ENCODE data around the gene DHCR24. TPM values are rescaled to one million over a fixed set of nuclear protein-coding genes. Genes with fewer than 3 reads are reported as not detected.

The DHCR24 gene
- total RNA-seq, 1 donor from 2014 or later = 9.9 TPM

DNA sequence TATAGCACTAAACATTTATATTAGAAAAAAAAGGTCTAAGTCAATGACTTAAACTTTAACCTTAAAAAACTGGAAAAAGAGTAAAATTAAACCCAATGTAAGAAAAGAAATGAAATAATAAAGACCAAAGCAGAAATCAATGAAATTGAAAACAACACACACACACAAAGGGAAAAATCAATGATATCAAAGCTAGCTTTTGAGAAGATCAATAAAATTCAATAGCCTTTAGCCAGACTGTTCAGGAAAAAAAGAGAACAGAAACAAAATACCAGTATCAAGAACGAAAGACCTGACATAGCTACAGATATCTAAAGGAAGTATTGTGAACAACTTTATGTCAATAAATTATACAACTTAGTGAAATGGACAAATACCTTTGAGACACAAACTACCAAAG, 7.1 kb downstream of the DHCR24 start:
- Histone ChIP-seq H3K4me1 (ENCODE audit: control insufficient read depth in 3 of 3, insufficient read depth in 3 of 3, low read length in 3 of 3) (peaks cover 4 to 23% (median 23%) of the 10 kb centered on the region in 3 donors), H3K9me3 (ENCODE audit: control insufficient read depth in 3 of 3, low read length in 3 of 3) (no peaks in the 10 kb centered on the region), H3K4me3 (ENCODE audit: low read length in 3 of 3) (no peak overlapping the region), H3K27me3 (ENCODE audit: control insufficient read depth in 3 of 3, insufficient read depth in 3 of 3, low read length in 3 of 3) (no peaks in the 10 kb centered on the region), H3K27ac (ENCODE audit: low read depth, low read length) (no peak overlapping the region), H3K36me3 (ENCODE audit: control insufficient read depth in 3 of 3, insufficient read depth in 3 of 3, low read length in 3 of 3) (peaks cover 5 to 12% (median 6%) of the 10 kb centered on the region in 3 donors), H3K9ac (ENCODE audit: low read depth in 1 of 3, low read length in 3 of 3) (no peak overlapping the region)

DNA sequence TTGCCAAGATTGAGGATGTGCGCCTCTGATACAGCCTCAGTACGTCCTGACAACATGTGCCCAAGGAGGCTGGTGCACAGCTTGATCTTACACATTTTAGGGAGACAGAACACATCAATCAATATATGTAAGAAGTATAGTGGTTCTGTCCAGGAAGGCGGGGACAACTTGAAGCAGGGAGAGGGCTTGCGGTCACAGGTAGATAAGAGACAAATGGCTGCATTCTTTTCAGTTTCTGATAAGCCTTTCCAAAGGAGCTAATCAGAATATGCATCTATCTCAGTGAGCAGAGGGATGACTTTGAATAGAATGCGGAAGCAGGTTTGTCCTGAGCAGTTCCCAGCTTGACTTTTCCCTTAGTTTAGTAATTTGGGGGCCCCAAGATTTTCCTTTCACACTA, 10.2 kb downstream of the DHCR24 start:
- Histone ChIP-seq H3K9me3 (ENCODE audit: control insufficient read depth in 3 of 3, low read length in 3 of 3) (no peaks in the 10 kb centered on the region), H3K9ac (ENCODE audit: low read depth in 1 of 3, low read length in 3 of 3) (no peak overlapping the region), H3K27me3 (ENCODE audit: control insufficient read depth in 3 of 3, insufficient read depth in 3 of 3, low read length in 3 of 3) (no peaks in the 10 kb centered on the region), H3K36me3 (ENCODE audit: control insufficient read depth in 3 of 3, insufficient read depth in 3 of 3, low read length in 3 of 3) (peaks cover 6 to 33% (median 28%) of the 10 kb centered on the region in 3 donors), H3K4me3 (ENCODE audit: low read length in 3 of 3) (no peak overlapping the region), H3K4me1 (ENCODE audit: control insufficient read depth in 3 of 3, insufficient read depth in 3 of 3, low read length in 3 of 3) (peaks cover 0 to 4% (median 0%) of the 10 kb centered on the region in 3 donors), H3K27ac (ENCODE audit: low read depth, low read length) (no peak overlapping the region)

DNA sequence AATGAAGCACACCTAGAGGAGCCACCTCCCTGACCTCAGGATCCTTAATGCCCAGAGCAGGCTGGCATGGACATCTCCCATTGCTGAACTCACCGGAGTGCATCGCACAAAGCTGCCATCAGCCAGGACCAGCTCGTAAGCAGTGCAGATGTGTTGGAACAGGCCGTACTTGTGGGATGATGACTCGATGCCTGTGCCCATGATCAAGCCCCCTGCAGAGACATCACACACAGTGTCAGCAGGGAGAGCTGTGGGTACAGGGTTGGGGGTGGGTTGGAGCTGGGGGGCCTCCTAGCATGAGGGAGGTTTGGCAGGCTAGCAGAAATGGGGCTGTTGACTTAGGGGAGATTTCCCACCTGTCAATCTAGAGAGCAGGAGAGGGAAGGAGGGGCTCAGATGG, 12.0 kb downstream of the DHCR24 start:
- Histone ChIP-seq H3K4me1 (ENCODE audit: control insufficient read depth in 3 of 3, insufficient read depth in 3 of 3, low read length in 3 of 3) (peaks cover 0 to 4% (median 0%) of the 10 kb centered on the region in 3 donors), H3K36me3 (ENCODE audit: control insufficient read depth in 3 of 3, insufficient read depth in 3 of 3, low read length in 3 of 3) (peaks cover 6 to 46% (median 43%) of the 10 kb centered on the region in 3 donors), H3K4me3 (ENCODE audit: low read length in 3 of 3) (no peak overlapping the region), H3K9ac (ENCODE audit: low read depth in 1 of 3, low read length in 3 of 3) (no peak overlapping the region), H3K27ac (ENCODE audit: low read depth, low read length) (no peak overlapping the region), H3K9me3 (ENCODE audit: control insufficient read depth in 3 of 3, low read length in 3 of 3) (no peaks in the 10 kb centered on the region), H3K27me3 (ENCODE audit: control insufficient read depth in 3 of 3, insufficient read depth in 3 of 3, low read length in 3 of 3) (no peaks in the 10 kb centered on the region)

DNA sequence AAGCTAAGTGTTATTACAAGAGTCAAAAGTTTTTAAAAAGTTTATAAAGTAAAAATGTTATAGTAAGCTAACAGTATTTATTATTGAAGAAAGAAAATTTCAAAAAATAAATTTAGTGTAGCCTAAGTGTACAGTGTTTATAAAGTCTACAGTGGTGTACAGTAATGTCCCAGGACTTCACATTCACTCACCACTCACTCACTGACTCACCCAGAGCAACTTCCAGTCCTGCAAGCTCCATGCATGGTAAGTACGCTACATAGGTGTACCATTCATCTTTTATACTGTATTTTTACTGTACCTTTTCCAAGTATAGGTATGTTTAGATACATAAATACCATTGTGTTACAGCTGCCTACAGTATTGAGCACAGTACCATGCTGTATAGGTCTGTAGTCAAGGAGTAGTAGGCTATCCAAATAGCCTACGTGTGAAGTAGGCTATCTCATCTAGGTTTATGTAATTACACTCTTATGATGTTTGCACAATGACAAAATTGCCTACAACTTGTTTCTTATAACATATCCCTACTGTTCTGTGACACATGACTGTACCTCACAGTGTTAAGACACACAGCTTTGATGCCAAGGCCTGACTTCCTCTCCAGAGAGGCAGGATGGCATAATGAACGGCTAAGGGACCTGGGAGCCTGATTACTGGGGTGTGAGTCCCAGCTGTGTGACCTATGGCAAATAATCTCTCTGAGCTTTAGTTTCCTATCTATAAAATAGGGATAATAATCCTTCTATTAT, 12.7 kb downstream of the DHCR24 start:
- H3K9ac ChIP-seq (ENCODE audit: low read depth in 1 of 3, low read length in 3 of 3) = no peak overlapping the region
- H3K27ac ChIP-seq (ENCODE audit: low read depth, low read length) = no peak overlapping the region
- no peaks in the 10 kb centered on the region for H3K9me3 ChIP-seq (ENCODE audit: control insufficient read depth in 3 of 3, low read length in 3 of 3)
- H3K36me3 ChIP-seq (ENCODE audit: control insufficient read depth in 3 of 3, insufficient read depth in 3 of 3, low read length in 3 of 3) = peaks cover 6 to 50% (median 43%) of the 10 kb centered on the region in 3 donors
- H3K27me3 ChIP-seq (ENCODE audit: control insufficient read depth in 3 of 3, insufficient read depth in 3 of 3, low read length in 3 of 3) = no peaks in the 10 kb centered on the region
- peaks cover 0 to 4% (median 0%) of the 10 kb centered on the region in 3 donors for H3K4me1 ChIP-seq (ENCODE audit: control insufficient read depth in 3 of 3, insufficient read depth in 3 of 3, low read length in 3 of 3)
- H3K4me3 ChIP-seq (ENCODE audit: low read length in 3 of 3) = no peak overlapping the region

DNA sequence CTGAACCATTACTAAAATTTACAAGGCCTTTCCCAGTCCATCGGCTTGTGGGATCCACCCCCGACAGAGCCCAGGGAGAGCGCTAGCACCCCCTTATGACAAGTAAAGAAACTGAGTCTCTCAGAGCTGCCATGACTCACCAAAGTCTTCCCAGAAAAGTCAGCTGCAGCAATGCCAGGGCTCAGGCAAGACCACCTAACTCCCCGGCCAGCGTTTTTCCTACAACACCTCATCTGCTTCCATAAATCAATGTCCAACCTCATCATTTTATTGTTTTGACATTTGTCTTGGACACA, 15.0 kb downstream of the DHCR24 start:
- Histone ChIP-seq H3K4me3 (ENCODE audit: low read length in 3 of 3) (no peak overlapping the region), H3K9me3 (ENCODE audit: control insufficient read depth in 3 of 3, low read length in 3 of 3) (no peaks in the 10 kb centered on the region), H3K4me1 (ENCODE audit: control insufficient read depth in 3 of 3, insufficient read depth in 3 of 3, low read length in 3 of 3) (peaks cover 0 to 4% (median 0%) of the 10 kb centered on the region in 3 donors), H3K27ac (ENCODE audit: low read depth, low read length) (no peak overlapping the region), H3K36me3 (ENCODE audit: control insufficient read depth in 3 of 3, insufficient read depth in 3 of 3, low read length in 3 of 3) (peaks cover 8 to 59% (median 49%) of the 10 kb centered on the region in 3 donors), H3K9ac (ENCODE audit: low read depth in 1 of 3, low read length in 3 of 3) (no peak overlapping the region), H3K27me3 (ENCODE audit: control insufficient read depth in 3 of 3, insufficient read depth in 3 of 3, low read length in 3 of 3) (no peaks in the 10 kb centered on the region)

DNA sequence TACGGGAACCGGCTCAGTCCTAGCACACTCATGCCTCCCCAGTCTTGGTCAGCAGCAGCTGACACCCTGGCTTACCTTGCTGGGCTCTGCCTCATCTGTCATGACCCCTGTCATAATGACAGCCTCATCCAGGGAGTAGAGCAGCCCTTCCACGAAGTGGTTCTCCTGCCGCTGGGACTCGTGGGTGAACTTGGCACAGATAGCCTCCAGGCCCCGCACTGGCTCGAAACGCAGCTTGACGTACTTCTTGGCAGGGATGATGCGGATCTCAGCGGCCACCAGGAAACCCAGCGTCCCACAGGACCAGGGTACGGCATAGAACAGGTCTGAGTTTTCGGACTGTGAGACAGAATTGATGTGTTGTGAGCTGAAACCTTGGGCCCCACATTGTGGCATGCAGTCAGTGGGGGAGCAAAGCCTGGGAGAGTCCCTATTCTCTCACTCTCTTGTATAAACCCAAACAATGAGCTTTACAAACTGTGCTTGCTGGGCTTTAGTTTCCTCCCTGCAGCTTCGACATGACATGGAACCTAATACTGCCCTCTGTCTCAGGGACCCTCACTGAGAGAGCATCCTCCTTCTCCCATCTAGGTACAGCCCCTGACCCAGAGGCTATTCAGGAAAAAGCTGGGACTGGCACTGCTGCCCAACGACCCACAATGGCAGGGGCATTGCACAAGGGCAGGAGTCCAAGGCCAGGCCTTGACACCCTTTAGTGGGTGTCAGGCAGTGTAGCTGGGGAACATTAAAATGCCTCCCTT, 15.5 kb downstream of the DHCR24 start:
- H3K27me3 ChIP-seq (ENCODE audit: control insufficient read depth in 3 of 3, insufficient read depth in 3 of 3, low read length in 3 of 3) = no peaks in the 10 kb centered on the region
- H3K9ac ChIP-seq (ENCODE audit: low read depth in 1 of 3, low read length in 3 of 3) = no peak overlapping the region
- peaks cover 0 to 4% (median 0%) of the 10 kb centered on the region in 3 donors for H3K4me1 ChIP-seq (ENCODE audit: control insufficient read depth in 3 of 3, insufficient read depth in 3 of 3, low read length in 3 of 3)
- no peak overlapping the region for H3K4me3 ChIP-seq (ENCODE audit: low read length in 3 of 3)
- H3K36me3 ChIP-seq (ENCODE audit: control insufficient read depth in 3 of 3, insufficient read depth in 3 of 3, low read length in 3 of 3) = peaks cover 8 to 63% (median 54%) of the 10 kb centered on the region in 3 donors
- H3K27ac ChIP-seq (ENCODE audit: low read depth, low read length) = no peak overlapping the region
- no peaks in the 10 kb centered on the region for H3K9me3 ChIP-seq (ENCODE audit: control insufficient read depth in 3 of 3, low read length in 3 of 3)

DNA sequence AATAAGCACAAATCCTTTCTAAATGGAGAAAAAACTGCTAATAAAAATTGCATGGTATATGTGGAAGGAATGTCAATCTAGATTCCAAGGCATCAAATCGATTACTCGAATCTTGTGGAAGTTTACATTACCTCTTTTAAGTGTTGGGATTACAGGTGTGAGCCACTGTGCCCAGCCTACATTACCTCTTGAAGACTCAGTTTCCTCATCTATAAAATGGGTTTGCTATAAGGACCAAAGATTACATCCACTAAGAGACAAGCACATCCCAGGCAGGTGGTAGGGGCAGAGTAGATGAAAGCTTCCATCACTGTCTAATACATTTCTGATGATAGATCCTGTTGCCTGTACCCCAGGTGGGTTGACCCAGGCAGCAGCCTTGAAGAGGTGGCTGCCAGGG, 16.1 kb downstream of the DHCR24 start:
- Histone ChIP-seq H3K27me3 (ENCODE audit: control insufficient read depth in 3 of 3, insufficient read depth in 3 of 3, low read length in 3 of 3) (no peaks in the 10 kb centered on the region), H3K36me3 (ENCODE audit: control insufficient read depth in 3 of 3, insufficient read depth in 3 of 3, low read length in 3 of 3) (peaks cover 8 to 68% (median 55%) of the 10 kb centered on the region in 3 donors), H3K4me3 (ENCODE audit: low read length in 3 of 3) (no peak overlapping the region), H3K9me3 (ENCODE audit: control insufficient read depth in 3 of 3, low read length in 3 of 3) (no peaks in the 10 kb centered on the region), H3K4me1 (ENCODE audit: control insufficient read depth in 3 of 3, insufficient read depth in 3 of 3, low read length in 3 of 3) (peaks cover 0 to 4% (median 0%) of the 10 kb centered on the region in 3 donors), H3K27ac (ENCODE audit: low read depth, low read length) (no peak overlapping the region), H3K9ac (ENCODE audit: low read depth in 1 of 3, low read length in 3 of 3) (no peak overlapping the region)

DNA sequence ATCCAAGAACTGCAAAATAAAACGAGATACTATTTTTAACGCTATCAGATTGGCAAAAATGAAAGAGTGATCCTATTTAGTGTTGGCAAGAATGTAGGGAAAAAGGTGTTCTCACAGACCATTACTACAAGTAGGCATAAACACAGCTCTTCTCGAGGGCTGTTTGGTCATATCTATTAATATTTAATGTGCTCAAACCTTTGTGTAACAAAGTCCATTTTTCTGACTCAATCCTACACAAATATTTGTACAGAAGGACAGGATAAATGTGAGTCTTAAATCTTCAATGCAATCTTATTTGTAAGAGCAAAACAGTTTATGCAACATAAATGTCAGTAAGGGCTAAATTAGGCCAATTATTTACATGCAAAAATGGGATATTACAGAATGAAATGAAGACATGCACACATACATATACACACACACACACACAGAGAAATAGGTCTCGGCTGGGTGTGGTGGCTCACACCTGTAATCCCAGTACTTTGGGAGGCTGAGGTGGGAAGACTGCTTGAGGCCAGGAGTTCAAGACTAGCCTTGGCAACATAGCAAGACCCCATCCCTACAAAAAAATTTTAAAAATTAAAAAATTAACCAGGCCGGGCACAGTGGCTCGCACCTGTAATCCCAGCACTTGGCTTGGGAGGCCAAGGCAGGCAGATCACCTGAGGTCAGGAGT, 17.7 kb downstream of the DHCR24 start:
- no peaks in the 10 kb centered on the region for H3K4me1 ChIP-seq (ENCODE audit: control insufficient read depth in 3 of 3, insufficient read depth in 3 of 3, low read length in 3 of 3)
- H3K4me3 ChIP-seq (ENCODE audit: low read length in 3 of 3) = no peak overlapping the region
- H3K9me3 ChIP-seq (ENCODE audit: control insufficient read depth in 3 of 3, low read length in 3 of 3) = no peaks in the 10 kb centered on the region
- H3K27ac ChIP-seq (ENCODE audit: low read depth, low read length) = no peak overlapping the region
- H3K9ac ChIP-seq (ENCODE audit: low read depth in 1 of 3, low read length in 3 of 3) = no peak overlapping the region
- no peaks in the 10 kb centered on the region for H3K27me3 ChIP-seq (ENCODE audit: control insufficient read depth in 3 of 3, insufficient read depth in 3 of 3, low read length in 3 of 3)
- peaks cover 7 to 64% (median 49%) of the 10 kb centered on the region in 3 donors for H3K36me3 ChIP-seq (ENCODE audit: control insufficient read depth in 3 of 3, insufficient read depth in 3 of 3, low read length in 3 of 3)

DNA sequence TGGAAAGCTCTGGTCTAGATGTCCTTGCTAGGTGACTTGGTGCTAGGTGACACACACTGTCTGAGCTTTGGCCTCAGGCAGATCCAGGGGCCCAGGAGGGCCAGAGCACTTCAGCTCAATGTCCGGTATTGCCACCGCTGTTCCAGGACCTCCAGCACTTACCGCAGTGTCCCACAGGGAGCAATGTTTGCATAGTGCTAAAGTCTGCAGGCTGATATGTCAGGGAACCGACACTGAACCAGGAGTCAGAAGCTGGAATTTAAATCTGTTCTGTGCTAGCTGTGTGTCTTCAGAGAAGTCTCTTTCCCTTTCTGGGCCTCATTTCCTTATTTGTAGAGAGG, 19.3 kb downstream of the DHCR24 start:
- H3K27ac ChIP-seq (ENCODE audit: low read depth, low read length) = no peak overlapping the region
- peak overlapping the region in 1 of 3 donors; percentile 16 for H3K9ac ChIP-seq (ENCODE audit: low read depth in 1 of 3, low read length in 3 of 3)
- no peaks in the 10 kb centered on the region for H3K27me3 ChIP-seq (ENCODE audit: control insufficient read depth in 3 of 3, insufficient read depth in 3 of 3, low read length in 3 of 3)
- no peaks in the 10 kb centered on the region for H3K4me1 ChIP-seq (ENCODE audit: control insufficient read depth in 3 of 3, insufficient read depth in 3 of 3, low read length in 3 of 3)
- H3K4me3 ChIP-seq (ENCODE audit: low read length in 3 of 3) = no peak overlapping the region
- no peaks in the 10 kb centered on the region for H3K9me3 ChIP-seq (ENCODE audit: control insufficient read depth in 3 of 3, low read length in 3 of 3)
- H3K36me3 ChIP-seq (ENCODE audit: control insufficient read depth in 3 of 3, insufficient read depth in 3 of 3, low read length in 3 of 3) = peaks cover 7 to 53% (median 37%) of the 10 kb centered on the region in 3 donors
